Endothelial cell of umbilical vein (primary cell): ENCODE results near the gene NTMT1. TPM values are rescaled to one million over a fixed set of nuclear protein-coding genes. Genes with fewer than 3 reads are reported as not detected.

Experiments
- BruUV-seq: library from RNA; stranded (reverse); fragments of 400-500 nt; replicated peaks from 2 replicates; lab custom pipeline; 2021; lab: Mats Ljungman, UMichigan
- CTCF ChIA-PET: fragments of 300-600, 350-600 bp; sonication (Branson Sonifier 250); formaldehyde crosslinking; loops from one replicate; lab custom pipeline; 2021; ENCODE audit warnings: antibody characterized with exemption, inconsistent platforms; lab: Charles Lee
- POLR2A ChIA-PET: fragments of 300-600, 350-600 bp; sonication (Branson Sonifier 250); formaldehyde crosslinking; loops from one replicate; lab custom pipeline; 2021; ENCODE audit warnings: antibody characterized with exemption, inconsistent platforms; lab: Charles Lee
- DNase-seq: peaks from one replicate; pipeline ENCODE4 v3.0.0-alpha.2; 2011; ENCODE audit warnings: low read depth, low spot score
- FAIRE-seq: peaks from 2 replicates; lab custom pipeline; 2011; peaks lifted over from hg19 to GRCh38; lab: Jason Lieb, UNC
- H2AFZ ChIP-seq: 2 replicates; pipeline ENCODE4 v1.6.0; 2012; ENCODE audit warnings: low read depth, low read length, control low read depth, inconsistent platforms
- H3K27ac ChIP-seq: 2 replicates; pipeline ENCODE4 v1.5.1; 2011; ENCODE audit warnings: low read depth, mild to moderate bottlenecking, control low read depth, low read length, moderate library complexity; ENCODE audit not compliant: insufficient read depth
- H3K27me3 ChIP-seq, 2 experiments: 2 replicates each; pipeline versions ENCODE4 v1.6.0 to v1.6.1; 2011; ENCODE audit warnings: low read length in 2 of 2, mixed read lengths in 1 of 2; ENCODE audit not compliant: control insufficient read depth in 2 of 2, insufficient read depth in 2 of 2
- H3K36me3 ChIP-seq, 2 experiments: 2 replicates in 1 of 2; 3 replicates in 1 of 2; pipeline ENCODE4 v1.5.1; 2011; ENCODE audit warnings: low read length in 2 of 2, mild to moderate bottlenecking in 1 of 2, moderate library complexity in 1 of 2; ENCODE audit not compliant: control insufficient read depth in 2 of 2, insufficient read depth in 2 of 2; ENCODE audit errors: extremely low read depth in 1 of 2
- H3K4me1 ChIP-seq: 3 replicates; pipeline ENCODE4 v1.5.1; 2011; ENCODE audit warnings: mild to moderate bottlenecking, low read length; ENCODE audit not compliant: control insufficient read depth, insufficient read depth; ENCODE audit errors: extremely low read depth
- H3K4me2 ChIP-seq: 2 replicates; pipeline ENCODE4 v1.6.1; 2011; ENCODE audit warnings: low read length, control low read depth, mixed read lengths; ENCODE audit not compliant: insufficient read depth
- H3K4me3 ChIP-seq, 3 experiments: fragments of 200-600 bp in 1 of 3; sonication (generic), shearing (Covaris generic) in 1 of 3; replicated peaks in 1 of 3; 2 replicates each; pipeline ENCODE4 v1.5.1; 2011 to 2016; ENCODE audit warnings: control low read depth in 3 of 3, low read length in 3 of 3, mild to moderate bottlenecking in 2 of 3, inconsistent platforms in 1 of 3, low read depth in 1 of 3, moderate library complexity in 1 of 3; ENCODE audit not compliant: insufficient read depth in 1 of 3
- H3K79me2 ChIP-seq: 2 replicates; pipeline ENCODE4 v1.6.0; 2012; ENCODE audit warnings: low read length, inconsistent platforms; ENCODE audit not compliant: control insufficient read depth, insufficient read depth
- H3K9ac ChIP-seq: replicated peaks from 2 replicates; pipeline ENCODE3; 2011; ENCODE audit warnings: low read length, control low read depth; ENCODE audit not compliant: insufficient read depth; ENCODE audit errors: extremely low read depth
- H3K9me1 ChIP-seq: replicated peaks from 3 replicates; pipeline ENCODE4 v1.6.0; 2011; ENCODE audit warnings: mild to moderate bottlenecking, low read length; ENCODE audit not compliant: control insufficient read depth, insufficient read depth; ENCODE audit errors: extremely low read depth
- H3K9me3 ChIP-seq: replicated peaks from 2 replicates; pipeline ENCODE4 v1.5.1; 2012; ENCODE audit warnings: low read length, inconsistent platforms; ENCODE audit not compliant: control insufficient read depth, insufficient read depth
- H4K20me1 ChIP-seq: replicated peaks from 2 replicates; pipeline ENCODE3; 2011; ENCODE audit warnings: mild to moderate bottlenecking, low read length; ENCODE audit not compliant: control insufficient read depth, insufficient read depth; ENCODE audit errors: extremely low read depth
- CTCF ChIP-seq, 2 donors: IDR thresholded peaks; 1 replicate in 1 of 2; 2 replicates in 1 of 2; pipeline ENCODE4 v1.5.1; 2011; ENCODE audit warnings: low read length in 2 of 2, mild to moderate bottlenecking in 2 of 2, moderate library complexity in 2 of 2, control low read depth in 1 of 2, inconsistent platforms in 1 of 2, low read depth in 1 of 2; ENCODE audit not compliant: insufficient read depth in 1 of 2; ENCODE audit errors: extremely low read depth in 1 of 2
- EZH2 ChIP-seq: IDR thresholded peaks from 2 replicates; pipeline ENCODE4 v1.6.1; 2012; ENCODE audit warnings: borderline replicate concordance, low read depth, mild to moderate bottlenecking, moderate library complexity, low read length, inconsistent platforms; ENCODE audit not compliant: severe bottlenecking
- FOS ChIP-seq: IDR thresholded peaks from 2 replicates; pipeline ENCODE4 v1.6.1; 2011; ENCODE audit warnings: mild to moderate bottlenecking, low read length, moderate library complexity, borderline replicate concordance; ENCODE audit not compliant: insufficient read depth
- GATA2 ChIP-seq: IDR thresholded peaks from 2 replicates; pipeline ENCODE4 v1.7.0; 2011; ENCODE audit warnings: low read depth, mild to moderate bottlenecking, moderate library complexity, mixed read lengths, low read length; ENCODE audit not compliant: insufficient read length, insufficient read depth
- JUN ChIP-seq: IDR thresholded peaks from 2 replicates; pipeline ENCODE4 v1.6.1; 2011; ENCODE audit warnings: borderline replicate concordance, low read depth; ENCODE audit not compliant: insufficient read length, insufficient read depth
- MAX ChIP-seq: IDR thresholded peaks from 2 replicates; pipeline ENCODE4 v1.6.1; 2011; ENCODE audit not compliant: insufficient read depth, insufficient read length
- MYC ChIP-seq: IDR thresholded peaks from one replicate; pipeline ENCODE4 v1.6.1; 2011; ENCODE audit warnings: mild to moderate bottlenecking, low read depth, low read length
- POLR2A ChIP-seq: IDR thresholded peaks from 2 replicates; pipeline ENCODE4 v1.6.1; 2012; ENCODE audit warnings: low read depth, mild to moderate bottlenecking, control low read depth, low read length
- POLR2AphosphoS5 ChIP-seq: IDR thresholded peaks from 2 replicates; pipeline ENCODE4 v1.6.1; 2012; ENCODE audit warnings: low read depth, mild to moderate bottlenecking, control low read depth, low read length, moderate library complexity; ENCODE audit not compliant: insufficient read depth
- dilution Hi-C: fragments of 300-500 bp; cut with MboI; formaldehyde crosslinking; loops from one replicate; pipeline ENCODE4 v1.15.0; 2019; ENCODE audit warnings: low sequenced_read_pairs; ENCODE audit not compliant: extremely low pct_ligation_motif_present
- intact Hi-C: fragments of 100-400 bp; cut with micrococcal nuclease; formaldehyde crosslinking; loops from one replicate; pipeline ENCODE4 v1.10.0; 2022
- polyA plus RNA-seq, 4 experiments: library from polyadenylated mRNA; depleted of rRNA in 3 of 4; stranded (reverse) in 3 of 4; unstranded in 1 of 4; fragments of >200 nt; gene quantifications; 2 replicates each; pipeline versions ENCODE4 v1.2.1 to v1.2.3, GENCODE V29; 2011 to 2012; ENCODE audit warnings: missing spikeins in 1 of 4
- total RNA-seq: library from RNA; stranded (reverse); gene quantifications from 2 replicates; pipeline ENCODE4 v1.2.3, GENCODE V29; 2021

The NTMT1 gene
- total and polyA plus RNA-seq, 2 donors (not counting 3 experiments of a cell fraction or from before 2014, with no cell fraction given) = 47.6 to 58.3 TPM

- no peak overlapping the region for H3K4me3 ChIP-seq
- POLR2A ChIA-PET = interaction anchor here (1.4 kb wide), 1 partner anchor 406 kb away, joined by 3 read pairs; the partner anchor contains the start of gene IER5L
- BruUV-seq = no TSS peak
- H3K4me1 ChIP-seq = no peaks in the 10 kb centered on the region
- no peaks in the 10 kb centered on the region for H3K9me3 ChIP-seq
- dilution Hi-C loops (no loop called here), intact Hi-C loops (no loop called here)
- no peak overlapping the region for H3K4me2 ChIP-seq
- H3K27me3 ChIP-seq = peaks cover 0 to 2% of the 10 kb centered on the region in 2 experiments
- TF ChIP-seq FOS (no peak), MYC (no peak), POLR2A (no peak), EZH2 (no peak), MAX (peak; percentile 63)
- no peaks in the 10 kb centered on the region for H3K79me2 ChIP-seq
- H3K27ac ChIP-seq = no peak overlapping the region
- no peaks in the 10 kb centered on the region for H3K36me3 ChIP-seq
- peak; percentile 67 for DNase-seq
- peak overlapping the region; percentile 23 for H2AFZ ChIP-seq
- no peaks in the 10 kb centered on the region for H4K20me1 ChIP-seq
- no peaks in the 10 kb centered on the region for H3K9me1 ChIP-seq
- CTCF ChIA-PET = interaction anchor here (1.1 to 1.5 kb wide), 3 partner anchors 9 to 40 kb away, joined by 3 read pairs; no protein-coding TSS in a partner anchor
- FAIRE-seq = peak; percentile 95
- no peak overlapping the region for H3K9ac ChIP-seq
Measured at GRCh38 chr9:129584136-129584535, 41.8 kb upstream of the NTMT1 start.

GRCh38 chr9:129585352-129585751 is 40.6 kb upstream of the NTMT1 start:
- no TSS peak for BruUV-seq
- dilution Hi-C loops = no loop called here
- no peaks in the 10 kb centered on the region for H3K4me1 ChIP-seq

More at GRCh38 chr9:129585352-129585751, 40.6 kb upstream of the NTMT1 start:
- FAIRE-seq (no peak), DNase-seq (no peak)
- POLR2A ChIA-PET = no interaction called here
- CTCF ChIA-PET = interaction anchor here (0.7 kb wide), 1 partner anchor 19 kb away, joined by 3 read pairs; no protein-coding TSS in a partner anchor
- Histone ChIP-seq H3K9me3 (no peaks in the 10 kb centered on the region), H2AFZ (no peak overlapping the region), H3K9ac (no peak overlapping the region), H3K79me2 (no peaks in the 10 kb centered on the region), H4K20me1 (no peaks in the 10 kb centered on the region), H3K27ac (no peak overlapping the region), H3K36me3 (no peaks in the 10 kb centered on the region), H3K27me3 (peaks cover 0 to 3% of the 10 kb centered on the region in 2 experiments), H3K4me2 (no peak overlapping the region), H3K4me3 (no peak overlapping the region), H3K9me1 (no peaks in the 10 kb centered on the region)
- intact Hi-C loops = no loop called here
- TF ChIP-seq JUN (no peak), MAX (no peak), CTCF (IDR thresholded peaks at IDR 0.05; ENCODE audit: extremely low read depth in 1 of 2, insufficient read depth in 1 of 2, low read depth in 1 of 2, low read length in 2 of 2) (no peak), MYC (no peak), GATA2 (no peak), POLR2A (no peak), POLR2AphosphoS5 (no peak), FOS (no peak), EZH2 (no peak)
